H1 (cell line): ENCODE data around the gene CCDC51. TPM values are rescaled to one million over a fixed set of nuclear protein-coding genes. Genes with fewer than 3 reads are reported as not detected.

Source experiments
- CHD7 ChIP-seq: fragments of 300-600 bp; sonication (generic); IDR thresholded peaks from 2 replicates; pipeline ENCODE4 v1.7.1; 2012; ENCODE audit warnings: low read length, moderate library complexity, mild to moderate bottlenecking, inconsistent platforms; ENCODE audit not compliant: insufficient replicate concordance
- polyA plus RNA-seq, 7 experiments: library from polyadenylated mRNA; depleted of rRNA in 3 of 7; stranded (reverse) in 5 of 7; unstranded in 2 of 7; fragments of >200 nt in 5 of 7; fragments of 200-250 nt in 2 of 7; gene quantifications; 1 replicate in 5 of 7; 2 replicates in 1 of 7; 4 replicates in 1 of 7; pipeline versions ENCODE4 v1.2.1 to v1.2.3, GENCODE V29; 2011 to 2013; ENCODE audit warnings: missing spikeins in 2 of 7, mixed read lengths in 2 of 7
- total RNA-seq: library from RNA; stranded (reverse); fragmentation: NEBNext Ultra II Directional; extraction: Animal tissue kit (Norgen Biotek cat#: 25700); gene quantifications from 2 replicates; pipeline ENCODE4 v1.2.1, GENCODE V29; 2021

CCDC51 gene
- total and polyA plus RNA-seq, 2 of the 8 experiments (the other 6 are each of a cell fraction or from before 2014, with no cell fraction given) = 21.3 to 21.4 TPM

- TF ChIP-seq CHD7 = no peak
- TF ChIP-seq, all 59 proteins: peak for 0
Observed at GRCh38 chr3:48402907-48403306, 37.0 kb downstream of the CCDC51 start (continued).
